ENCODE results near the gene CASP7.

GRCh38 chr10:113689574-113689973, 9.9 kb downstream of the CASP7 start:
- TF ChIP-seq POLR2A (IDR thresholded peaks at IDR 0.05), result no peak
- no peak for TF ChIP-seq CTCF (IDR thresholded peaks at IDR 0.05)
- no peak for TF ChIP-seq POLR2AphosphoS5 (IDR thresholded peaks at IDR 0.05)
- TF ChIP-seq EP300 (IDR thresholded peaks at IDR 0.05; ENCODE audit: low read depth), result no peak
